GM12878 (cell line): ENCODE results near the gene AFF2. TPM values are rescaled to one million over a fixed set of nuclear protein-coding genes. Genes with fewer than 3 reads are reported as not detected.

Experiments used
- ATAC-seq: fragments of 200-7000 bp; cut with Tn5 transposase; 3 replicates; pipeline ENCODE4 v1.9.1; 2020; ENCODE audit warnings: mild to moderate bottlenecking, moderate library complexity
- BruUV-seq: library from RNA; stranded (reverse); fragments of 400-500 nt; replicated peaks from 2 replicates; lab custom pipeline; 2021; lab: Mats Ljungman, UMichigan
- CTCF ChIA-PET: fragments of 300-600 bp; sonication (Branson Sonifier 250); formaldehyde crosslinking; extraction: SDS; loops from one replicate; lab custom pipeline; 2021; ENCODE audit warnings: inconsistent platforms; lab: Yijun Ruan, JAX
- POLR2A ChIA-PET: fragments of 350-600 bp; formaldehyde crosslinking; extraction: SDS; loops from one replicate; lab custom pipeline; 2021; ENCODE audit warnings: inconsistent platforms; lab: Charles Lee
- RAD21 ChIA-PET: fragments of 300-600 bp; sonication (Branson Sonifier 250); formaldehyde crosslinking; loops from one replicate; lab custom pipeline; 2023; ENCODE audit warnings: antibody characterized with exemption; ENCODE audit not compliant: unreplicated experiment; lab: Charles Lee
- SMC1A ChIA-PET: fragments of 300-600 bp; sonication (Branson Sonifier 250); formaldehyde crosslinking; loops from one replicate; lab custom pipeline; 2023; ENCODE audit not compliant: unreplicated experiment, uncharacterized antibody; lab: Charles Lee
- DNase-seq: peaks from one replicate; pipeline ENCODE4 v3.0.0-alpha.2; 2011; ENCODE audit warnings: low read depth, low spot score
- FAIRE-seq: peaks from 3 replicates; lab custom pipeline; 2011; peaks lifted over from hg19 to GRCh38; lab: Jason Lieb, UNC
- H2AFZ ChIP-seq: 2 replicates; pipeline ENCODE4 v1.6.0; 2011; ENCODE audit warnings: low read depth, low read length, control low read depth; ENCODE audit not compliant: control insufficient read depth
- H3K27ac ChIP-seq: 2 replicates; pipeline ENCODE4 v1.5.1; 2011; ENCODE audit warnings: control low read depth; ENCODE audit not compliant: control insufficient read depth, insufficient read depth
- H3K27me3 ChIP-seq, 2 experiments: replicated peaks in 1 of 2; 2 replicates each; pipeline versions ENCODE4 v1.6.0 to v1.6.1; 2011; ENCODE audit warnings: low read length in 1 of 2; ENCODE audit not compliant: control insufficient read depth in 2 of 2, insufficient read depth in 2 of 2
- H3K36me3 ChIP-seq, 2 experiments: 2 replicates each; pipeline ENCODE4 v1.5.1; 2011; ENCODE audit warnings: low read length in 1 of 2; ENCODE audit not compliant: control insufficient read depth in 2 of 2, insufficient read depth in 2 of 2
- H3K4me1 ChIP-seq: 2 replicates; pipeline ENCODE4 v1.6.1; 2011; ENCODE audit warnings: mild to moderate bottlenecking, low read length, moderate library complexity, mixed read lengths; ENCODE audit not compliant: control insufficient read depth, insufficient read depth
- H3K4me2 ChIP-seq: 2 replicates; pipeline ENCODE4 v1.6.0; 2011; ENCODE audit warnings: control low read depth; ENCODE audit not compliant: control insufficient read depth, insufficient read depth
- H3K4me3 ChIP-seq: fragments of 200-600 bp; sonication (generic); 2 replicates; pipeline ENCODE4 v1.5.1; 2016
- H3K79me2 ChIP-seq: 2 replicates; pipeline ENCODE4 v1.6.0; 2011; ENCODE audit warnings: low read length; ENCODE audit not compliant: control insufficient read depth, insufficient read depth
- H3K9ac ChIP-seq: 2 replicates; pipeline ENCODE4 v1.8.0; 2011; ENCODE audit warnings: low read length, control low read depth, mixed read lengths; ENCODE audit not compliant: control insufficient read depth, insufficient read depth
- H3K9me3 ChIP-seq: replicated peaks from 3 replicates; pipeline ENCODE4 v1.5.1; 2011; ENCODE audit warnings: mild to moderate bottlenecking, low read length; ENCODE audit not compliant: control insufficient read depth, insufficient read depth
- H4K20me1 ChIP-seq: 2 replicates; pipeline ENCODE4 v1.6.0; 2011; ENCODE audit not compliant: control insufficient read depth, insufficient read depth
- MYC ChIP-seq: IDR thresholded peaks from 2 replicates; pipeline ENCODE4 v1.6.1; 2011; ENCODE audit warnings: mild to moderate bottlenecking, low read length, moderate library complexity, inconsistent platforms; ENCODE audit not compliant: insufficient read depth, insufficient replicate concordance, insufficient read length, severe bottlenecking
- NRF1 ChIP-seq: conservative IDR thresholded peaks from 2 replicates; pipeline ENCODE4 v1.6.1; 2011; ENCODE audit warnings: mild to moderate bottlenecking, low read depth, low read length, improper control_type of control experiment
- POLR2AphosphoS5 ChIP-seq: IDR thresholded peaks from 2 replicates; pipeline ENCODE4 v1.6.1; 2011; ENCODE audit warnings: mild to moderate bottlenecking, low read length, inconsistent platforms
- SUZ12 ChIP-seq: fragments of 200-600 bp; sonication (generic); IDR thresholded peaks from one replicate; pipeline ENCODE4 v1.6.1; 2018; ENCODE audit warnings: antibody characterized with exemption, mild to moderate bottlenecking; ENCODE audit not compliant: unreplicated experiment
- TBL1XR1 ChIP-seq: IDR thresholded peaks from 2 replicates; pipeline ENCODE4 v1.6.1; 2012; ENCODE audit warnings: low read depth, low read length, improper control_type of control experiment
- ZNF24 ChIP-seq: fragments of 450-650 bp; IDR thresholded peaks from 2 replicates; pipeline ENCODE4 v1.6.1; 2017; ENCODE audit warnings: antibody characterized with exemption, mild to moderate bottlenecking
- ZSCAN29 ChIP-seq: fragments of 450-650 bp; IDR thresholded peaks from 2 replicates; pipeline ENCODE4 v1.6.1; 2017; ENCODE audit warnings: mild to moderate bottlenecking, moderate library complexity
- in situ Hi-C: fragments of 300-500 bp; cut with MboI; formaldehyde crosslinking; loops from 9 replicates; pipeline ENCODE4 v1.14.3; 2018; ENCODE audit warnings: mixed read lengths
- intact Hi-C: fragments of 100-400 bp; cut with micrococcal nuclease; formaldehyde crosslinking; loops from one replicate; pipeline ENCODE4 v1.14.2; 2022; ENCODE audit not compliant: unreplicated experiment
- polyA plus RNA-seq, 11 experiments: library from polyadenylated mRNA; depleted of rRNA in 4 of 11; unstranded in 6 of 11; stranded (reverse) in 5 of 11; fragments of >200 nt; fragmentation: Nextera tagmentation in 4 of 11; fragmentation: Illumina TruSeq in 1 of 11; extraction: Ambion mirVana in 4 of 11; extraction: Trizol in 1 of 11; gene quantifications; 1 replicate in 1 of 11; 2 replicates in 10 of 11; pipeline versions ENCODE4 v1.2.1 to v1.2.3, GENCODE V29; 2011 to 2016; ENCODE audit warnings: inconsistent platforms in 2 of 11, missing spikeins in 2 of 11, low read depth in 1 of 11
- total RNA-seq, 4 experiments: library from RNA; depleted of rRNA in 3 of 4; stranded (reverse); fragments of >200 nt in 3 of 4; fragmentation: Illumina TruSeq in 1 of 4; extraction: Trizol in 1 of 4; gene quantifications; 2 replicates each; pipeline versions ENCODE4 v1.2.1 to v1.2.3, GENCODE V29; 2013 to 2021
- TF ChIP-seq, protein P1 (sequence below): IDR thresholded peaks from 2 replicates; pipeline ENCODE4 v1.6.1; 2012; ENCODE audit warnings: low read depth, low read length, improper control_type of control experiment
- TF ChIP-seq, protein P2 (sequence below): IDR thresholded peaks from 2 replicates; pipeline ENCODE4 v1.6.1; 2011; ENCODE audit warnings: borderline replicate concordance, low read depth, mild to moderate bottlenecking, moderate library complexity, low read length; ENCODE audit not compliant: insufficient read depth, poor library complexity, severe bottlenecking

Gene AFF2
- total and polyA plus RNA-seq, 10 of the 15 experiments (the other 5 are each of a cell fraction or from before 2014, with no cell fraction given), result under 0.01 to 0.03 TPM; not detected in 8

DNA sequence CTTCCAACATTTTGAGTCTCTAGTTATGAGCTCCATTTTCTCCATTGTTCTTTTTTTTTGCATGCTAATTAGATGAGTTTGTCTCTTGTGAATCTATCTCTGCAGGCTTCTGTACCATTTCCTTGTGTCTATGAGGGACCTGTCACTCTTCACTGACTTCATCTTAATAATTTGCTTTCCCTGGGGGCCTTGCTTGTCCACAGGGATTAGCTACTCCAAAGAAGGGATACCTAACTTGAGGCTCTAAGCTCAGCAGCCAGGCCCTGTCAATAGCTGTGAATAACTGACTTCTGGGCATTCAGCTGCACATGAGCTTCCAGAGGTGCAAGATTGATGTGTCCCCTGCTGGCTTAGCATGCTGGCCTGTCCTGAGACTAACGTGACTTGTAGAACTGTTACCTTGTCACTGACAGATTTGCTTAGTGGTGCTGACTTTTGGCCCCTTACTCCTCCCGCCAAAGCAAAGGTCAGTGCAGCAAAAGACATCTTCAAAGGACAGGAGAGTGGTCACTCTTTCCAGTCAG lies 124.6 kb downstream of the AFF2 start (continued):
- no peak for TF ChIP-seq SUZ12
- no peak for TF ChIP-seq MYC

DNA sequence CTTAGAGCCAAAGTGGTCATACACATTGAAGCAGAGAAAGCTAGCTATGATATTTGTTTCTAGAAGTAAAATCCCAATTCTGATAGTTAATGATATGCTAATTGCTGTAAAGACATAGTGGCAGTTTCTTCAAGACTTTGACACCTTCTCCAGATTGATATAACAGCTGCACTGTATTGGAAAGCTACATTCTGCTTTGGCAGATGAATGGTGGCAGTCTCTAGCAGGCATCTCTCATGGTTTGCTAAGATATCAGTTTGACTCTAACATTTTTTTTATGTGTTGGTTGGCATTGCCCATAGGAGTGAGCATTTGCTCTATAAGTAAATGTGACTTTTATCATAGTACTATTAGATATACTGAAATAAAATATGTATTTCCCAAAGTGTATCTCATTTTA lies 128.2 kb downstream of the AFF2 start:
- DNase-seq (no peak), FAIRE-seq (no peak), ATAC-seq (no peak)
- in situ Hi-C loops (no loop called here), intact Hi-C loops (no loop called here)
- Histone ChIP-seq H3K36me3 (no peaks in the 10 kb centered on the region), H3K9ac (no peak overlapping the region), H3K27ac (no peak overlapping the region), H3K4me1 (no peaks in the 10 kb centered on the region), H2AFZ (no peak overlapping the region), H3K4me2 (no peak overlapping the region), H3K27me3 (no peaks in the 10 kb centered on the region), H4K20me1 (no peaks in the 10 kb centered on the region), H3K79me2 (no peaks in the 10 kb centered on the region), H3K9me3 (no peaks in the 10 kb centered on the region), H3K4me3 (no peak overlapping the region)
- no TSS peak for BruUV-seq
- RAD21 ChIA-PET, result no interaction called here
- CTCF ChIA-PET, result no interaction called here
- TF ChIP-seq MYC (no peak), POLR2AphosphoS5 (no peak), NRF1 (no peak), ZSCAN29 (no peak), ZNF24 (no peak), TBL1XR1 (no peak)
- TF ChIP-seq, protein P1, sequence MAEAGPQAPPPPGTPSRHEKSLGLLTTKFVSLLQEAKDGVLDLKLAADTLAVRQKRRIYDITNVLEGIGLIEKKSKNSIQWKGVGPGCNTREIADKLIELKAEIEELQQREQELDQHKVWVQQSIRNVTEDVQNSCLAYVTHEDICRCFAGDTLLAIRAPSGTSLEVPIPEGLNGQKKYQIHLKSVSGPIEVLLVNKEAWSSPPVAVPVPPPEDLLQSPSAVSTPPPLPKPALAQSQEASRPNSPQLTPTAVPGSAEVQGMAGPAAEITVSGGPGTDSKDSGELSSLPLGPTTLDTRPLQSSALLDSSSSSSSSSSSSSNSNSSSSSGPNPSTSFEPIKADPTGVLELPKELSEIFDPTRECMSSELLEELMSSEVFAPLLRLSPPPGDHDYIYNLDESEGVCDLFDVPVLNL, result no peak
- TF ChIP-seq, protein P2, sequence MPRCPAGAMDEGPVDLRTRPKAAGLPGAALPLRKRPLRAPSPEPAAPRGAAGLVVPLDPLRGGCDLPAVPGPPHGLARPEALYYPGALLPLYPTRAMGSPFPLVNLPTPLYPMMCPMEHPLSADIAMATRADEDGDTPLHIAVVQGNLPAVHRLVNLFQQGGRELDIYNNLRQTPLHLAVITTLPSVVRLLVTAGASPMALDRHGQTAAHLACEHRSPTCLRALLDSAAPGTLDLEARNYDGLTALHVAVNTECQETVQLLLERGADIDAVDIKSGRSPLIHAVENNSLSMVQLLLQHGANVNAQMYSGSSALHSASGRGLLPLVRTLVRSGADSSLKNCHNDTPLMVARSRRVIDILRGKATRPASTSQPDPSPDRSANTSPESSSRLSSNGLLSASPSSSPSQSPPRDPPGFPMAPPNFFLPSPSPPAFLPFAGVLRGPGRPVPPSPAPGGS, result no peak
- SMC1A ChIA-PET, result no interaction called here
- POLR2A ChIA-PET, result no interaction called here
